ENCODE measurements around the gene CCDC178. TPM values are rescaled to one million over a fixed set of nuclear protein-coding genes. Genes with fewer than 3 reads are reported as not detected.
"Not testable (repeated sequence)": the region's sequence is repeated elsewhere in the genome, so short reads cannot be mapped to it uniquely, and the experiment has no call there.

Gene CCDC178
- total RNA-seq, result not detected

- DNase-seq (ENCODE audit: low read depth in 2 of 3, low spot score in 2 of 3), result peak in 2 of 3 donors; percentile 37 to 46
Observed at GRCh38 chr18:33440060-33441043, at the start of gene CCDC178. CCDC178 (minus strand) TSS chr18:33440721; CDS start chr18:33412088, 28,633 bp downstream.

GRCh38 chr18:33483908-33484307 lies 43.4 kb upstream of the CCDC178 start:
- no peak for DNase-seq (ENCODE audit: low read depth in 2 of 3, low spot score in 2 of 3)

- no peak for DNase-seq (ENCODE audit: low read depth in 2 of 3, low spot score in 2 of 3)
Observed at GRCh38 chr18:33472509-33472908, 32.0 kb upstream of the CCDC178 start.

- no peak for DNase-seq (ENCODE audit: low read depth in 2 of 3, low spot score in 2 of 3)
Observed at GRCh38 chr18:33470216-33470615, 29.7 kb upstream of the CCDC178 start.

GRCh38 chr18:33469699-33470098 lies 29.2 kb upstream of the CCDC178 start:
- no peak for DNase-seq (ENCODE audit: low read depth in 2 of 3, low spot score in 2 of 3)

- no peak for DNase-seq (ENCODE audit: low read depth in 2 of 3, low spot score in 2 of 3)
Observed at GRCh38 chr18:33467531-33467930, 27.0 kb upstream of the CCDC178 start.

- DNase-seq (ENCODE audit: low read depth in 2 of 3, low spot score in 2 of 3), result no peak
Observed at GRCh38 chr18:33466822-33467221, 26.3 kb upstream of the CCDC178 start.

- DNase-seq (ENCODE audit: low read depth in 2 of 3, low spot score in 2 of 3), result no peak
Observed at GRCh38 chr18:33460681-33461080, 20.2 kb upstream of the CCDC178 start.

GRCh38 chr18:33459612-33460011 lies 19.1 kb upstream of the CCDC178 start:
- no peak for DNase-seq (ENCODE audit: low read depth in 2 of 3, low spot score in 2 of 3)

GRCh38 chr18:33446604-33447003 lies 6.1 kb upstream of the CCDC178 start:
- no peak for DNase-seq (ENCODE audit: low read depth in 2 of 3, low spot score in 2 of 3)

- no peak for DNase-seq (ENCODE audit: low read depth in 2 of 3, low spot score in 2 of 3)
Observed at GRCh38 chr18:33444709-33445108, 4.2 kb upstream of the CCDC178 start.

- no peak for DNase-seq (ENCODE audit: low read depth in 2 of 3, low spot score in 2 of 3)
Observed at GRCh38 chr18:33432857-33433256, 7.7 kb downstream of the CCDC178 start.

- no peak for DNase-seq (ENCODE audit: low read depth in 2 of 3, low spot score in 2 of 3)
Observed at GRCh38 chr18:33427549-33427948, 13.0 kb downstream of the CCDC178 start.

GRCh38 chr18:33424266-33424946 lies 16.1 kb downstream of the CCDC178 start:
- DNase-seq (ENCODE audit: low read depth in 2 of 3, low spot score in 2 of 3), result no peak

GRCh38 chr18:33421225-33421624 lies 19.3 kb downstream of the CCDC178 start:
- no peak for DNase-seq (ENCODE audit: low read depth in 2 of 3, low spot score in 2 of 3)

GRCh38 chr18:33404244-33404873 lies 36.2 kb downstream of the CCDC178 start:
- DNase-seq (ENCODE audit: low read depth in 2 of 3, low spot score in 2 of 3), result no peak

- DNase-seq (ENCODE audit: low read depth in 2 of 3, low spot score in 2 of 3), result not testable (repeated sequence)
Observed at GRCh38 chr18:33398939-33399338, 41.6 kb downstream of the CCDC178 start.

- DNase-seq (ENCODE audit: low read depth in 2 of 3, low spot score in 2 of 3), result peak in 1 of 3 donors; percentile 1
Observed at GRCh38 chr18:33375829-33376228, 64.7 kb downstream of the CCDC178 start.

GRCh38 chr18:33372442-33372841 lies 68.1 kb downstream of the CCDC178 start:
- peak in 1 of 3 donors; percentile 1 for DNase-seq (ENCODE audit: low read depth in 2 of 3, low spot score in 2 of 3)

- no peak for DNase-seq (ENCODE audit: low read depth in 2 of 3, low spot score in 2 of 3)
Observed at GRCh38 chr18:33369711-33370449, 70.6 kb downstream of the CCDC178 start.

Measured in hematopoietic multipotent progenitor cell (in vitro differentiated cells).